ENCODE data around the gene C19orf85.
"Not testable (repeated sequence)": the region's sequence is repeated elsewhere in the genome, so short reads cannot be mapped to it uniquely, and the experiment has no call there.

Gene C19orf85

GRCh38 chr19:55437410-55437809, 27.1 kb downstream of the C19orf85 start:
- peak in 1 of 2 donors; percentile 68 for DNase-seq

GRCh38 chr19:55436847-55437246, 27.7 kb downstream of the C19orf85 start:
- no peak for DNase-seq

GRCh38 chr19:55435020-55435419, 29.5 kb downstream of the C19orf85 start:
- DNase-seq = no peak

DNA sequence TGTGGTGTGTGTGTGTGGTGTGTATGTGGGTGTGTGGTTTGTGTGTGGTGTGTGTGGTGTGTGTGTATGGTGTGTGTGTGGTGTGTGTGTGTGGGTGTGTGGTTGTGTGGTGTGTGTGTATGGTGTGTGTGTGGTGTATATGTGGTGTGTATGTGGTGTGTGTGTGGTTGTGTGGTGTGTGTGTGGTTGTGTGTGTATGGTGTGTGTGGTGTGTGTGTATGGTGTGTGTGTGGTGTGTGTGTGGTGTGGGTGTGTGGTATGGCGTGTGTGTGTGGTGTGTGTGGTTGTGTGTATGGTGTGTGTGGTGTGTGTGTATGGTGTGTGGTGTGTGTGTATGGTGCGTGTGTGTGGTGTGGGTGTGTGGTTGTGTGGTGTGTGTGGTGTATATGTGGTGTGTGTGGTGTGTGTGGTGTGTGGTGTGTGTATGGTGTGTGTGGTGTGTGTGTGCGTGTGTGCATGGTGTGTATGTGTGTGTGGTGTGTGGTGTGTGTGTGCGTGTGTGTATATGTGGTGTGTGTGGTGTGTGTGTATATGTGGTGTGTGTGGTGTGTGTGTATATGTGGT, 30.1 kb downstream of the C19orf85 start:
- DNase-seq = no peak

- DNase-seq = no peak
Observed at GRCh38 chr19:55433292-55433691, 31.3 kb downstream of the C19orf85 start.

DNA sequence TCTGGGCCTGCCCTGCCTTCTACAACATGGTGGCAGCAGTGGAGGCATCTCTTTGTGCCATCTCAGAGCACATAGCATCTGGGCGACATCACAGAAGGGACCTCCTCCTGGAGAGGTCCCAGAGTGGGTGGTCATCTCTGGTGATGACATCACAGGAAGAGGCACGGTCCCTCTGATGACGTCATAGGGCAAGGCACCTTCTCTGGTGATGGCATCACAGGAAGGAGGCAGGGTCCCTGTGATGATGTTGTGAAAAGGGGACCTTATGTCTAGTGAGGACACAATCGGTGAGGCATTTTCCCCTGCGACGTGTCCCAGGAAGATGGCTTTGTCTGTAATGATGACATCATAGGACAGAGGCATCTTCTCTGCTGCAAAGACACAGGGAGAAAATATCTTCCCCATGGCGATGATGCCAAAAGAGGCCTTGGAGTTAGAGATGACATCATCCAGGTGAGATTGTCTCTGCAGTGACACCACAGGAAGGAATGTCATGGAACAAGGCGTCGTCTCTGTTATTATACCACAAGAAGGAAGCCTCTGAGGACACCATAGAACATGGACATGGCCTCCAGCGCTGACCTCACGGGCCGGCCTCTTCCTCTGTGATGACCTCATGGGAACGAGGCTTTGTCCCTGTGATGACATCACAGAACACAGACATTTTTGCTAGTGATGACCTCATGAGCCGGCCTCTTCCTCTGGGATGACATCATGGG, 32.2 kb downstream of the C19orf85 start:
- DNase-seq = no peak

DNA sequence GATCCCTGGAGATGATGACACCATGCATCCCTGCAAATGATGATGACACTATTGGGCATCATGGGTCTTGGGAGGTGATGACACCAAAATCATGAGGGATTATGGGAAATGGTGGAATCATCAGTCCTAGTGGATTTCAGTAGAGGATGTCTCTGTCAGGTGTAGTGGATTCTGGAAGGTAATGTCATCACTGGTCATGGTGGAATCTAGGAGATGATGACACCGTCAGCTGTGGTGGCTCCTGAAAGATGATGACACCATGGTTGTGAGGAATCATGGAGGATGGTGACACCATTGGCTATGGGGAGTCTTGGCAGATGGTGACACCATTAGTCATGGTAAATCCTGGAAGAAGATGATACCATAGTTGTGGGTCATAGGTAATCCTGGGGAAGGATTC, 33.4 kb downstream of the C19orf85 start:
- no peak for DNase-seq

- DNase-seq = no peak
Observed at GRCh38 chr19:55426042-55426441, 38.5 kb downstream of the C19orf85 start.

DNA sequence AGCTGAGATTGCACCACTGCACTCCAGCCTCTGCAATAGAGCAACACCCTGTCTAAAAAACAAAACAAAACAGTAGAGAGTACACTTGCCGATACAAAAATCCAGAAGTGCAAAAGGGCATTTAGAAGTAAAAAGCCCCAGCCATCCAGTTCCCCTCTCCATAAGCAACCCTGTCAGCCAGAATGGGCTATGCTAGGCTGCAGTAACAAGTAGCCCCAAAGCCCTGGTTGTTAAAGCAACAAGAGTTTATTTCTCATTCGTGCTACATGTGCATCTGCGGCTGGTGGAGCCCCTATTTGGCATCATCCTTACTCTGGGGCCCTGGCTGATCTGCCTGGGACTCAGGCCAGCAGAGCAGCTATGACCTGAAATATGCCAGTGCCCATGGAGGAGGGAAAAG, 40.0 kb downstream of the C19orf85 start:
- DNase-seq = no peak

DNA sequence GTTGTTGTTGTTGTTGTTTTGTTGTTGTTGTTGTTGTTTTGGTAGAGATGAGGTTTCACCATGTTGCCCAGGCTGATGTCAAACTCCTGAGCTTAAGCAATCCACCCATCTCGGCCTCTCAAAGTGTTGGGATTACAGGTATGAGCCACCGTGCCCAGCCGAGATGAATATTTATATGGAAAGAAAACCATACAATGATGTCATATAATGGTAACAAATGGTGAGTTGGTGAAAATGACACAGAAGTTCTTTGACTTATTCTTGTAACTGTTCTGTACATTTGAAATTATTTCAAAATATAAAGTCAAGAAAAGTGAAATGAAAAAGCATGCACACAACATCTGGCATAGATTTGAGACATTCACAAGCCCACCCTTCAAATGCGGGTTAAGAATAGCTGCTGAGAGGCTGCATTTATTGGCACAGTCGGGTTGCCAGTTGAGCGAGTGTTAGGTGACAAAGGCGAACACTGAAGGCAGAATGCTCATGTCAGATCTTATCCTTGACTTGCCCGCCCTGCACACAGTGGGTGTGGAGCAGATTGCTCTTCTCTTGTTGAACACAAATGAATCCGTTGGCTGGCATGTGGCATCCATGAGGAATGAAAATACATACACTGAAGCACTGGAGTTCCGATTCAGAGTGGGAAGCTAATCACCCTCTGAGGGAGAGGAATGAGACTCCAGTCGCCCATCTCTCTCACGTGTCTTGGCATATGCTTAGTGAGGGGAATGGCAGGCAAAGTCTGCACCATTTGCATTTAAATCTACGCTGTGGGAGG, 41.1 kb downstream of the C19orf85 start:
- DNase-seq = no peak

DNA sequence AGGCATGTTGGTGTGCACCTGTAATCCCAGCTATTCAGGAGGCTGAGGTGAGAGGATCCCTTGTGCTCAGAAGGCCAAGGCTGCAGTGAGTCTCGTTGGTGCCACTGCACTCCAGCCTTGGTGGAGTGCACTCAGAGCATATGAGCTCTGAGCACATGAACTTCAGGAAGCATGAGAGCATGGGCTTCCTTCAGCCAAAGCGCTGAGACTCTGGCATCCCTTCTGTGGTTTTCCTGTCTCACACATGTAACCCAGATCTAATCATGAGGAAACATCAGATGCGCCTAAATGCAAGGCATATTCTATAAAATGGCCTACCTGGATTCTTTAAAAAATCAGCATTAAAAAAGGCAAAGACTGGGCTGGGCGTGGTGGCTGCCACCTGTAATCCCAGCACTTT, 43.3 kb downstream of the C19orf85 start:
- DNase-seq = not testable (repeated sequence)

- DNase-seq = no peak
Observed at GRCh38 chr19:55419624-55420236, 44.8 kb downstream of the C19orf85 start.

GRCh38 chr19:55419103-55419502, 45.4 kb downstream of the C19orf85 start:
- DNase-seq = no peak

DNA sequence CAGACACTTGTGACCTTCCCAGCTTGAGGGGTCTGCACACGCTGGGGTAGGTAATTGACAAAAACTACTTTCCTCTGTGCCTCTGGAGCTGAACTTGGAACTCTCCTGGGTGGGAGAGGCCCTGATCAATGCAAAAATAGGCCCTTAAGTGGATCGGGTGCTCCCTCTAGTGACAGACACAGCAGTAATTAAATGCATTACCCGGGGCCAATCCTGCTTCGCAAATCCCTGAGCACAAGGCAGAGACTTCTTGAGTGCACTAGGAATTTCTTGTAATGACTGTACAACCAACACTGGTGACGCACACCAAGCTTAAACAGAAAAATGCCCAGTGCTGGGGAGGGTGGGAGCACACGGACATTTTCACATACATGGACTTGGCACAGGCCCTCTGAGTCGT, 46.4 kb downstream of the C19orf85 start:
- peak; percentile 49 to 78 for DNase-seq

All from inflammatory macrophage treated with lipopolysaccharide for 1 hour (primary cell).